Subcutaneous adipose tissue (tissue), 4 donors: ENCODE data around the gene ROR1. TPM values are rescaled to one million over a fixed set of nuclear protein-coding genes. Genes with fewer than 3 reads are reported as not detected.

Experiments
- total RNA-seq, 4 donors: library from RNA; depleted of rRNA; stranded (reverse); fragments of >200 nt; gene quantifications; one replicate each; pipeline ENCODE4 v1.1.0, GENCODE V29; 2016
- TF ChIP-seq, protein P1 (sequence below): fragments of 450-650 bp; IDR thresholded peaks from one replicate; pipeline ENCODE4 v1.5.1; 2016; ENCODE audit warnings: low read depth, mild to moderate bottlenecking, control low read depth, antibody characterized with exemption, moderate library complexity

Gene ROR1
- total RNA-seq, 4 donors from 2014 or later: 5.8 to 10.2 (median 8.6) TPM

DNA sequence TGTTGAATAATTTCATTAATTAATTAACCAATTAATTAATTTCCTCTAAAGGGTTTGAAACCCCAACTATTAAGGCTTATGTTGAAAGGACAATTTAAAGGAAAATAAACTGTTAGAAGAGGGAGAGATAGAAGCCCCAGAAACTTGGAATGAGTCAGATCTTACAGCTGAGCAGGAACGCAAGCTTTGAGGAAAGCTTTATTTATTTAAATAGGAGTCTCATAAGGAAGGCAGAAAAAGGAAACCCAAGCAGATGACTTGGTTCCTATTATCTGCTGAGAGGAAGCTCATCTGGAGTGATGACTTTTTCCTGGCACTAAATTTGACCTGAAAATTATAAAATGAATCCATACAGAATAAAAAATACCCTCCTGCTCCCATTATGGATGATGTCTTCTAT lies 105.1 kb downstream of the ROR1 start:
- TF ChIP-seq, protein P1, sequence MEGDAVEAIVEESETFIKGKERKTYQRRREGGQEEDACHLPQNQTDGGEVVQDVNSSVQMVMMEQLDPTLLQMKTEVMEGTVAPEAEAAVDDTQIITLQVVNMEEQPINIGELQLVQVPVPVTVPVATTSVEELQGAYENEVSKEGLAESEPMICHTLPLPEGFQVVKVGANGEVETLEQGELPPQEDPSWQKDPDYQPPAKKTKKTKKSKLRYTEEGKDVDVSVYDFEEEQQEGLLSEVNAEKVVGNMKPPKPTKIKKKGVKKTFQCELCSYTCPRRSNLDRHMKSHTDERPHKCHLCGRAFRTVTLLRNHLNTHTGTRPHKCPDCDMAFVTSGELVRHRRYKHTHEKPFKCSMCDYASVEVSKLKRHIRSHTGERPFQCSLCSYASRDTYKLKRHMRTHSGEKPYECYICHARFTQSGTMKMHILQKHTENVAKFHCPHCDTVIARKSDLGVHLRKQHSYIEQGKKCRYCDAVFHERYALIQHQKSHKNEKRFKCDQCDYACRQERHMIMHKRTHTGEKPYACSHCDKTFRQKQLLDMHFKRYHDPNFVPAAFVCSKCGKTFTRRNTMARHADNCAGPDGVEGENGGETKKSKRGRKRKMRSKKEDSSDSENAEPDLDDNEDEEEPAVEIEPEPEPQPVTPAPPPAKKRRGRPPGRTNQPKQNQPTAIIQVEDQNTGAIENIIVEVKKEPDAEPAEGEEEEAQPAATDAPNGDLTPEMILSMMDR: no peak

DNA sequence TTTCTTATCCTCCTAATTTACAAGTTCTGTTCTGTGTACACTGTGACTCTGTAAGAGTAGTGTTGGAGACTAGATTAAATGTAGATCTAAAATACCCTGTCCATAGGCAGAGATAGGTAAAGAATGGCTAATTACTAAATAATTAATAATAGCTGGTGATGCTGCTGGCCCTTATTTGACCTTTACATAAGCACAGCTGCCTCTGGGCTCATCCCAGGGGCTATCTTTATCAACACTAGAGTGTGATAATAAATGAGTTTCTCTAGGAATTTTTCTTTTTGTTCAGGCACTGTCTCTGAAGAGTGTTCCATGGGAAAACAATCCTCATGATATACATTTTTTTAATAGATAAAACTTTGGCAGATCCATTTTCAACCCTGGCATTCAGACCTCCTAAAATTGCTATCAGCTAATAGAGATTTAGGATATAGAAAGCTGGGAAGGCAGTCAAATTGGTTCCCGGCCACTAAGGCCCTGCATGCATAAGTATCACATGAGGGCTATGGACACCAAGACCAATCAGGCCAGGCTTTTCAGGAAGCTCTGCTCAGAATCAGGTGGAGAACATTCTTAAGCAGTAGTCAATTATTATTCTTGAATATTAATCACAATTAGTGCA lies 107.2 kb downstream of the ROR1 start:
- TF ChIP-seq, protein P1: no peak

DNA sequence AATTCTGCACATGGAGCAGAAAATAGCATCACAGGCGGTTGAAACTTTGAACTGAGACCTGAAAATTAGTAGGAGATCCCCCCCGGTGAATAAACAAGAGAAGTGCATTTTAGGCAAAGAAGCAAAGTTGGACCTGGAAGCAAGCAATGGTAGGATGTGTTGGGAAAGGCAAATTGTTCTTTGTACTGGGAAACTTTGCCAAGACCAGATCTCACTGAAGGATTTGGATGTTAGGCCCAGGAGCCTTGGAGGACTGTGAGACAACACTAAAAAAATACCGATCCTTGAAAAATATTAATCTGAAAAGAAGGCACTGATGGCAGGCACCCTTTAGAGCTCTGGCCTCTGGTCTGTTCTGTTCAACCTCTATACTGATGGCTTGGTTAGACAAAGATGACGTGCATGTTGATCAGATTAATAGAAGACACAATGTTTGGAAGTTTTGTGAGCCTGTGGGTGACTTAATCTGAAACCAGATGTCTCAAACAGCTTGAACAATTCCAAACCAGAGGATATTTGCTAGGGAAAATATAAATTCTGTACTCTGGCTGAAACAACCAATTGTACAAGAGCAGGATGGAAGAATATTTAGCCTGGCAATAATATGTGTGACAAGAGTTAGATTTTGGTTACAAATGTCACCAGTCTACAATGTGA lies 108.4 kb downstream of the ROR1 start:
- TF ChIP-seq, protein P1: no peak

DNA sequence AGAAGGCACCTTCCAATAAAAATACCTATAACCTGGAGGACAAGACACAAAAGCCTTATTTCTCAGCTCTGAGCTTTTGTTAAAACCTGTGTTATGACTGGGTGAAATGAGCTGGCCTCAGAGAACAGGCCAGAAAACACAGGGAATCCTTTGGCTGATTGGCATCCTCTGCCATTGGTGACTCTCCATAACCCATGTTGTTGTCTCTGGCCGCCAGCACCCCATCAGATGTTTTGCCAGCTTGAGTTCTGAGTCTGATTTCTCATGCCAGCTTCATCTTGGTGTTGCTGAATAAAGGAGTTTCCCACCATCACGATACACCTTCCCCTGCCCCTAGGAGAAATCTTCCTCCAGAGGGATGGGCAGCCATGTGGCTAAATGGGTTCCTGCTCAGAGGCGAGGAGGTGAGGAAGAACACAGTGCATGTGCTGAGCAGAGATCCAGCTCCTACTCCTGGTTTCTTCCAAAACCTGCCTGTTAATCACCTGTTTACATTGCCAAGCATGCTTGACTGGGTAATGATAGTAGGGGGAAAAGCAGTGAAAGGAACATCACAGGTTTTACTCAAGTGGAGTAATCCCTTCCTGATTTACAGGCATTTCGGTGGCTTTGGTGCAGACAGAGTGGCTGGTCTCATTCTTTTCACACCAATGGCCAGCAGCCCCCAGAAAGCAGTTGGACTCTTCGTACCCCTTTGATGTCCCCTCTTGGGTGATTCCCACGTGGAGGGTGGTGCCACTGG lies 109.8 kb downstream of the ROR1 start:
- TF ChIP-seq, protein P1: no peak

DNA sequence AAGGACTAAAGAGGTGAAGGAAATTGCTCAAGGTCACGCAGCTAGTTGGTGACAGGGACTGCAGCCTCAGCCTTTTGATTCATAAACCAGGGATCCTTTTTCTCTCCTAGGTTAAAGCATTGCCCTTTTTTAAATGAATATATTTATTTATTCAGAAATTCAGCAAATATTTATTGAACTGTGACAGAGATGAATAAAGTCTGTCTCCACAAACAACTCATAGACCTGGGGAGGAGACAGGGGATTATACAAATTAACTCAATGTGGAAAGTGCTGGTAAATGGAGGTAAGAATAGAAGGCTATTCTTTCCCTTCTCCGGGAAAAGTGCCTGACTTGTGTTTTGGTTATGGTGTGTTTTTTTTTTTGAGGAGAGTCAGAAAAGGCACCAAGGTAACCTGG lies 110.7 kb downstream of the ROR1 start:
- TF ChIP-seq, protein P1: no peak

DNA sequence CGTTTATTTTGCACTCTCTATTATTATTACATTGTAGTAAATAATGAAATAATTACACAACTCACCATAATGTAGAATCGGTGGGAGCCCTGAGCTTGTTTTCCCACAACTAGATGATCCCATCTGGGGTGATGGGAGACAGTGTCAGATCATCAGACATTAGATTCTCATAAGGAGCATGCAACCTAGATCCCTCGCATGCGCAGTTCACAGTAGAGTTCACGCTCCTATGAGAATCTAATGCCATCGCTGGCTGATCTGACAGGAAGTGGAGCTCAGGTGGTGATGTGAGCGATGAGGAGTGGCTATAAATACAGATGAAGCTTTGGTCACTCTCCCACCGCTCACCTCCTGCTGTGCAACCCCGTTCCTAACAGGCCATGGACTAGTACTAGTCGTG lies 112.1 kb downstream of the ROR1 start:
- TF ChIP-seq, protein P1: no peak

DNA sequence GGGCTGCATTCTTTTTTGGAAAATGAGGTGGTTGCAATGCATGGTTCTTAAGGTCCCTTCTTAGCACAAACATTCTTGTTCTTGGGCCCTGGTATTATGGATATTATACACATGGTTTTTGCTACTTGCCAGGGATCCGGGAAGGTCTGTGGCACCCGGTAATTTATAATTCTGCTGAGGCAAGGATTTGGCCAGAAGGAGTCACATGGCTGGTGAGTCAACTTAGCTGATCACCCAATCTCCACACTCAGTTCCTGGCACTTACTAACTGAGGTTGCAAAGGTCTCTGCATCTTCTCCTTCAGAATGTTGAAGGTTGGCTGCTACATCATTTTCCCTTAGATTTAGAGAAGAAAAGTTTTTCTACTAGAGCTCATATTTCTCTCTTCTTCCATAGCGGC lies 112.5 kb downstream of the ROR1 start:
- TF ChIP-seq, protein P1: no peak
